Neural cell (in vitro differentiated cells): Measurements from ENCODE around the gene TPD52L2. TPM values are rescaled to one million over a fixed set of nuclear protein-coding genes. Genes with fewer than 3 reads are reported as not detected.

ENCODE experiments used
- H2AFZ ChIP-seq: fragments of 200-600, 300-800 bp; sonication (generic), shearing (Covaris generic); 2 replicates; pipeline ENCODE4 v1.6.0; 2014; ENCODE audit warnings: low read depth, mild to moderate bottlenecking, antibody characterized with exemption, low read length, moderate library complexity
- H3F3A ChIP-seq: fragments of 200-600 bp; shearing (Covaris generic); 2 replicates; pipeline ENCODE4 v1.6.1; 2016; ENCODE audit warnings: mild to moderate bottlenecking, moderate library complexity, mixed read lengths, antibody characterized with exemption, low read length; ENCODE audit not compliant: insufficient read depth, poor library complexity, severe bottlenecking
- H3K27ac ChIP-seq: fragments of 200-600, 300-800 bp; sonication (generic), shearing (Covaris generic); 2 replicates; pipeline ENCODE4 v1.5.1; 2014; ENCODE audit warnings: mild to moderate bottlenecking, low read length, moderate library complexity
- H3K27me3 ChIP-seq: fragments of 300-800, 200-600 bp; sonication (generic), shearing (Covaris generic); 2 replicates; pipeline ENCODE4 v1.6.0; 2014; ENCODE audit warnings: mild to moderate bottlenecking, low read depth, low read length, moderate library complexity; ENCODE audit not compliant: insufficient read depth
- H3K36me3 ChIP-seq: fragments of 300-800, 200-600 bp; sonication (generic), shearing (Covaris generic); 2 replicates; pipeline ENCODE4 v1.5.1; 2014; ENCODE audit warnings: mild to moderate bottlenecking, antibody characterized with exemption, low read length, moderate library complexity; ENCODE audit not compliant: insufficient read depth
- H3K4me2 ChIP-seq: fragments of 300-800, 200-600 bp; sonication (generic), shearing (Covaris generic); 2 replicates; pipeline ENCODE4 v1.6.0; 2014; ENCODE audit warnings: mild to moderate bottlenecking, low read length
- H3K4me3 ChIP-seq: fragments of 300-800, 200-600 bp; sonication (generic), shearing (Covaris generic); 2 replicates; pipeline ENCODE4 v1.5.1; 2014; ENCODE audit warnings: mild to moderate bottlenecking, low read length, moderate library complexity
- H3K79me2 ChIP-seq: fragments of 200-600 bp; shearing (Covaris generic); replicated peaks from 2 replicates; pipeline ENCODE4 v1.6.0; 2014; ENCODE audit warnings: mild to moderate bottlenecking, low read length, moderate library complexity; ENCODE audit not compliant: insufficient read depth
- H3K9ac ChIP-seq: fragments of 300-800, 200-600 bp; sonication (generic), shearing (Covaris generic); 2 replicates; pipeline ENCODE4 v1.6.1; 2016; ENCODE audit warnings: mild to moderate bottlenecking, low read length, mixed read lengths
- H3K9me2 ChIP-seq: fragments of 200-600 bp; shearing (Covaris generic); 2 replicates; pipeline ENCODE4 v1.6.1; 2016; ENCODE audit warnings: mild to moderate bottlenecking, low read length, mixed read lengths; ENCODE audit not compliant: insufficient read depth
- H3K9me3 ChIP-seq: fragments of 200-600, 300-800 bp; sonication (generic), shearing (Covaris generic); 2 replicates; pipeline ENCODE4 v1.6.1; 2016; ENCODE audit warnings: mild to moderate bottlenecking, mixed run types, low read length, moderate library complexity, mixed read lengths
- H4K20me1 ChIP-seq: fragments of 200-600 bp; shearing (Covaris generic); 2 replicates; pipeline ENCODE4 v1.6.1; 2016; ENCODE audit warnings: mild to moderate bottlenecking, mixed run types; ENCODE audit not compliant: insufficient read depth
- EP300 ChIP-seq: fragments of 450-650 bp; conservative IDR thresholded peaks from 2 replicates; pipeline ENCODE4 v1.6.1; 2014; ENCODE audit warnings: antibody characterized with exemption, mild to moderate bottlenecking, moderate library complexity; ENCODE audit not compliant: poor library complexity, severe bottlenecking
- EZH2 ChIP-seq: fragments of 200-600, 300-800 bp; shearing (Covaris generic), sonication (generic); IDR thresholded peaks from 2 replicates; pipeline ENCODE4 v1.6.1; 2014; ENCODE audit warnings: antibody characterized with exemption, low read length, borderline replicate concordance, mild to moderate bottlenecking; ENCODE audit not compliant: insufficient read depth, poor library complexity, severe bottlenecking
- MXI1 ChIP-seq: fragments of 450-650 bp; conservative IDR thresholded peaks from 2 replicates; pipeline ENCODE4 v1.6.1; 2014; ENCODE audit warnings: antibody characterized with exemption, mild to moderate bottlenecking; ENCODE audit not compliant: poor library complexity, severe bottlenecking
- POLR2AphosphoS5 ChIP-seq: IDR thresholded peaks from 2 replicates; pipeline ENCODE4 v1.6.1; 2012
- RAD21 ChIP-seq: fragments of 450-650 bp; conservative IDR thresholded peaks from 2 replicates; pipeline ENCODE4 v1.6.1; 2014; ENCODE audit warnings: antibody characterized with exemption, mild to moderate bottlenecking, moderate library complexity
- SMC3 ChIP-seq: fragments of 450-650 bp; conservative IDR thresholded peaks from 2 replicates; pipeline ENCODE4 v1.6.1; 2014; ENCODE audit warnings: antibody characterized with exemption, mild to moderate bottlenecking, moderate library complexity; ENCODE audit not compliant: poor library complexity
- TAF1 ChIP-seq: IDR thresholded peaks from 2 replicates; pipeline ENCODE4 v1.6.1; 2012; ENCODE audit warnings: low read depth
- polyA plus RNA-seq: library from polyadenylated mRNA; depleted of rRNA; stranded (reverse); fragments of >200 nt; gene quantifications from 2 replicates; pipeline ENCODE4 v1.2.3, GENCODE V29; 2014
- TF ChIP-seq, protein P1 (sequence below): IDR thresholded peaks from 2 replicates; pipeline ENCODE4 v1.6.1; 2012; ENCODE audit warnings: borderline replicate concordance
- TF ChIP-seq, protein P2 (sequence below): fragments of 450-650 bp; IDR thresholded peaks from 2 replicates; pipeline ENCODE4 v1.5.1; 2014; ENCODE audit warnings: antibody characterized with exemption, mild to moderate bottlenecking, moderate library complexity; ENCODE audit not compliant: poor library complexity, severe bottlenecking

Gene TPD52L2
- polyA plus RNA-seq, 1 donor from 2014 or later, result 142 TPM

DNA sequence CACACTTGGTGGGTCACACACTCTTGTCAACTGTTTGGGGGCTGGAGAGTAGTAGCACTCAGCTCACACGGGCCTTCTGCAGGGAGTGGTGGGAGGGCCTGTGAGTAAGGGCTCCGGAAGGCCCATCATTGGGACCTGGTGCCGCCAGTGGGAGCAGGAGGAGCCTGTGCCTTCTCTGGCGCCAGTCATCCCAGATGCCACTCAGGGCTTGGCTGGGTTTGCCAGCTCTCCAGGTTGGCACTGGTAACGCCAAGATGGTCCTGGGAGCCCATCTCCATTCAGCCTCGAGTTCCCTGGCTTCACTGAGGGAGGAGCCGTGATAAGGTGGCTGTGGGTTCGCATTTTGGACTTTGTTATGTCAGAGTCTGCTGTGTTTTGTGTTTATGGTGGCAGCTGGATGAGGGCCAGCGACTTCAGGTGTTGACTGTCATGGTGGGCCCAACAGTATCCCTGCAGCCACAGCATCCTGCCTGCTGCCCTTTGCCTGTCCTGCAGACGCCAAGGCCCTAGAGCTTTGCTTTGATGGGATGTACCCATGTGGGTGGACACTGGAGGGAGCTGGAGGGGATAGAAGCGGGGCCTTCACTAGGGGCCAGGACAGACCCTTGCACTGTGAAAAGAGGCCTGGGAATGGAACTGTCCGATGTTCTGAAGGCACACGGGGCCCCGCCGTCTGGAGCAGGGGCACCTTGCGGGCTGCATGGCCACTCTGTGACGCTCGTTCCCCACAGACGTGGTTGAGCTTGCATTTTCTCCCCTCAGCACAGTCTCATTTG, 16.6 kb downstream of the TPD52L2 start:
- H3K79me2 ChIP-seq, result no peaks in the 10 kb centered on the region
- H4K20me1 ChIP-seq, result no peaks in the 10 kb centered on the region
- TF ChIP-seq TAF1, result no peak
- no peak for TF ChIP-seq EZH2
- no peak for TF ChIP-seq SMC3
- no peak for TF ChIP-seq POLR2AphosphoS5

DNA sequence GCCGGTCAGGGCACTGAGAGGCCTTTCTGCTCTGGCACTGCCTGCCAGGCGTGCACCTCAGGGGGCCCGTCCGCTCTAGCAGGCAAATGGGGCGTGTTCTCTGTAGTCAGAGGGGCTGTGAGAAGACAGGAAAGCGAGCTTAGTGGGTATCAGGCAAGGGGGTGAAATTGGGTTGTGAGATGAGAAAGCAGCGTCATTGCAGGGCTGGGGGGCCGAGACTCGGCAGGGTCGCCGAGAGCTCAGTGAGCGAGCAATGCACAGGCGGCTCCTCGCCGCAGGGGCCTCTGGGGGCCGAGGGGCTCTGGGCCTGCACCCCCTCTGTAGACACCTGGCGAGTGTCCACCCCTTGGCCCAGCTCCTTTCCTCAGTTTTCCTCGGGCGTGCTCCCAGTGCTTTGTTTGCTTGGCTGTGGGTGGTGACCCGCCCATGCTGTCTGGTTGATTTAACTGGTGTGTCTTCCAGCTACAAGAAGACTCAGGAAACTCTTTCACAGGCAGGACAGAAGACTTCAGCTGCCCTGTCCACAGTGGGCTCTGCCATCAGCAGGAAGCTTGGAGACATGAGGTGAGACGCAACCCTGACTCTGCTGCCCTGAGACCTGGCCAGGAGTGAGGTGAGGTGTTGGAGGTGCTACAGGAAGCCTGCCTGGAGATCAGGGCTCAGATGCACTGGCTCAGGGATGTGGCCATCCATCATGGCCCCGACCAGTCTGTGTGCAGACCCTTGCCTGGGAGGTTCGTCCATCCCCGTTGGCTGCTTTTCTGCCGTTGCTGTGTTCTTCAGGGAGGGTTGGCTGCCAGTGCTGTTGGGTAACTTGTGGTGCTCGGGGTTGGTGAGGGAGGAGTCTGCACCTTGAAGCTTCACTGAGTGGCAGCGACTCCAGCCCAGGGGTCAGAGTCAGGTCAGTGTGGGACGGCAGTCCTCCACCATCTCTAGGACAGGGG, 17.5 kb downstream of the TPD52L2 start:
- Histone ChIP-seq H3K9ac (no peak overlapping the region), H3K36me3 (no peaks in the 10 kb centered on the region), H3K79me2 (no peaks in the 10 kb centered on the region), H2AFZ (no peak overlapping the region), H3K4me2 (no peak overlapping the region), H3F3A (no peaks in the 10 kb centered on the region), H3K27ac (no peak overlapping the region), H3K9me3 (no peaks in the 10 kb centered on the region), H3K9me2 (no peaks in the 10 kb centered on the region), H3K27me3 (no peaks in the 10 kb centered on the region), H3K4me3 (no peak overlapping the region), H4K20me1 (no peaks in the 10 kb centered on the region)
- TF ChIP-seq TAF1, result no peak
- TF ChIP-seq, protein P1, sequence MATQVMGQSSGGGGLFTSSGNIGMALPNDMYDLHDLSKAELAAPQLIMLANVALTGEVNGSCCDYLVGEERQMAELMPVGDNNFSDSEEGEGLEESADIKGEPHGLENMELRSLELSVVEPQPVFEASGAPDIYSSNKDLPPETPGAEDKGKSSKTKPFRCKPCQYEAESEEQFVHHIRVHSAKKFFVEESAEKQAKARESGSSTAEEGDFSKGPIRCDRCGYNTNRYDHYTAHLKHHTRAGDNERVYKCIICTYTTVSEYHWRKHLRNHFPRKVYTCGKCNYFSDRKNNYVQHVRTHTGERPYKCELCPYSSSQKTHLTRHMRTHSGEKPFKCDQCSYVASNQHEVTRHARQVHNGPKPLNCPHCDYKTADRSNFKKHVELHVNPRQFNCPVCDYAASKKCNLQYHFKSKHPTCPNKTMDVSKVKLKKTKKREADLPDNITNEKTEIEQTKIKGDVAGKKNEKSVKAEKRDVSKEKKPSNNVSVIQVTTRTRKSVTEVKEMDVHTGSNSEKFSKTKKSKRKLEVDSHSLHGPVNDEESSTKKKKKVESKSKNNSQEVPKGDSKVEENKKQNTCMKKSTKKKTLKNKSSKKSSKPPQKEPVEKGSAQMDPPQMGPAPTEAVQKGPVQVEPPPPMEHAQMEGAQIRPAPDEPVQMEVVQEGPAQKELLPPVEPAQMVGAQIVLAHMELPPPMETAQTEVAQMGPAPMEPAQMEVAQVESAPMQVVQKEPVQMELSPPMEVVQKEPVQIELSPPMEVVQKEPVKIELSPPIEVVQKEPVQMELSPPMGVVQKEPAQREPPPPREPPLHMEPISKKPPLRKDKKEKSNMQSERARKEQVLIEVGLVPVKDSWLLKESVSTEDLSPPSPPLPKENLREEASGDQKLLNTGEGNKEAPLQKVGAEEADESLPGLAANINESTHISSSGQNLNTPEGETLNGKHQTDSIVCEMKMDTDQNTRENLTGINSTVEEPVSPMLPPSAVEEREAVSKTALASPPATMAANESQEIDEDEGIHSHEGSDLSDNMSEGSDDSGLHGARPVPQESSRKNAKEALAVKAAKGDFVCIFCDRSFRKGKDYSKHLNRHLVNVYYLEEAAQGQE, result no peak
- TF ChIP-seq EZH2, result no peak
- no peak for TF ChIP-seq POLR2AphosphoS5
- no peak for TF ChIP-seq SMC3

More for the DNA sequence above, 16.6 kb downstream of the TPD52L2 start:
- H3K4me3 ChIP-seq, result no peak overlapping the region
- no peaks in the 10 kb centered on the region for H3K27me3 ChIP-seq
- H3K9me3 ChIP-seq, result no peaks in the 10 kb centered on the region
- no peak overlapping the region for H3K9ac ChIP-seq
- H3K27ac ChIP-seq, result no peak overlapping the region
- no peak overlapping the region for H2AFZ ChIP-seq
- no peaks in the 10 kb centered on the region for H3F3A ChIP-seq
- H3K4me2 ChIP-seq, result no peak overlapping the region
- no peaks in the 10 kb centered on the region for H3K9me2 ChIP-seq
- no peaks in the 10 kb centered on the region for H3K36me3 ChIP-seq

DNA sequence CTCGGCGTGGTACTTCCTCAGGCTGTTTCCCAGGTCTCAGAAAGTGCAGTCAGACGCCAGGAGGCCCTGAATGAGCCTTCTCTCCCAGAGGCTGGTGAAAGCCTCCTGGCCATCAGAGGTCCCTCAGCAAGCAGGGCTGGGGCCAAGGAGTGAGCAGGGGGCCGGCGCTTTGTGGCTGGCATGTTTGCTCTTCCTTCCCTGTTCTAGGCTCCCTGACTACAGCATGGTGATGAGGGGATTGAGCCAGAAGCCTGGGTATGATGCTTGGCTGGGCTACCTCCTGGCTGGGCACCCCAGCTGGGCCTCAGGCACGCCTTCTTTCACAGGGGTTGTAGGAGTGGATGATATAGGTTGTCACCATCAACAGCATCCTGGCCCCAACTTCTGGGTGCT, 18.1 kb downstream of the TPD52L2 start:
- no peak overlapping the region for H2AFZ ChIP-seq
- no peaks in the 10 kb centered on the region for H3K36me3 ChIP-seq
- no peak overlapping the region for H3K4me3 ChIP-seq
- no peaks in the 10 kb centered on the region for H3K79me2 ChIP-seq
- no peaks in the 10 kb centered on the region for H4K20me1 ChIP-seq
- H3K4me2 ChIP-seq, result no peak overlapping the region
- H3K9me3 ChIP-seq, result no peaks in the 10 kb centered on the region
- no peaks in the 10 kb centered on the region for H3F3A ChIP-seq
- no peaks in the 10 kb centered on the region for H3K27me3 ChIP-seq
- TF ChIP-seq RAD21, result no peak
- TF ChIP-seq EZH2, result no peak
- no peak for TF ChIP-seq EP300
- TF ChIP-seq, protein P2, sequence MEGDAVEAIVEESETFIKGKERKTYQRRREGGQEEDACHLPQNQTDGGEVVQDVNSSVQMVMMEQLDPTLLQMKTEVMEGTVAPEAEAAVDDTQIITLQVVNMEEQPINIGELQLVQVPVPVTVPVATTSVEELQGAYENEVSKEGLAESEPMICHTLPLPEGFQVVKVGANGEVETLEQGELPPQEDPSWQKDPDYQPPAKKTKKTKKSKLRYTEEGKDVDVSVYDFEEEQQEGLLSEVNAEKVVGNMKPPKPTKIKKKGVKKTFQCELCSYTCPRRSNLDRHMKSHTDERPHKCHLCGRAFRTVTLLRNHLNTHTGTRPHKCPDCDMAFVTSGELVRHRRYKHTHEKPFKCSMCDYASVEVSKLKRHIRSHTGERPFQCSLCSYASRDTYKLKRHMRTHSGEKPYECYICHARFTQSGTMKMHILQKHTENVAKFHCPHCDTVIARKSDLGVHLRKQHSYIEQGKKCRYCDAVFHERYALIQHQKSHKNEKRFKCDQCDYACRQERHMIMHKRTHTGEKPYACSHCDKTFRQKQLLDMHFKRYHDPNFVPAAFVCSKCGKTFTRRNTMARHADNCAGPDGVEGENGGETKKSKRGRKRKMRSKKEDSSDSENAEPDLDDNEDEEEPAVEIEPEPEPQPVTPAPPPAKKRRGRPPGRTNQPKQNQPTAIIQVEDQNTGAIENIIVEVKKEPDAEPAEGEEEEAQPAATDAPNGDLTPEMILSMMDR, result no peak
- TF ChIP-seq MXI1, result no peak
- TF ChIP-seq, protein P1, result no peak
- TF ChIP-seq SMC3, result no peak
- TF ChIP-seq POLR2AphosphoS5, result no peak
- TF ChIP-seq TAF1, result no peak
- H3K27ac ChIP-seq, result no peak overlapping the region
- no peaks in the 10 kb centered on the region for H3K9me2 ChIP-seq
- no peak overlapping the region for H3K9ac ChIP-seq
